ENCODE data around the gene CLDN7.

CLDN7 gene

GRCh38 chr17:7237266-7237760, 25.0 kb downstream of the CLDN7 start:
- DNase-seq (ENCODE audit: low read depth in 2 of 2): no peak

DNA sequence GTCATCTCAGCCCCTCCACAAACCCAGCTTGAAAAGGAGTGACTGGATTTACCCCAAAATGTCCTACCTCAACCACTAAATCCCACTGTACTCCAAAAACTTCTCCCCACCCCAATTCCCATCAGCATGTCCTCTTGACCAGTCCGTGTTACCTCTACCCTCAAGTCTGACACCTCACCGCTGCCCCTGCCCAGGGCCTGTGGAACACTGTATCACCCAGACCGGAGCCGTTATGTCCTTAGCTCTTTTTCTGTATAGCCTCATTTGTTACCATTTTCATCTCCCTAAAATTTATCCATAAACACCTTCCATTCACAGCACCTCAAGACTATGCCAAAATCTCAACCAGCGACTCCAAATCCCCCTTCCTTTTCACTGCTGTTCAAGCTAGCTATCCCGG, 25.5 kb downstream of the CLDN7 start:
- DNase-seq (ENCODE audit: low read depth in 2 of 2): no peak

GRCh38 chr17:7235693-7236665, 26.3 kb downstream of the CLDN7 start:
- no peak for DNase-seq (ENCODE audit: low read depth in 2 of 2)

DNA sequence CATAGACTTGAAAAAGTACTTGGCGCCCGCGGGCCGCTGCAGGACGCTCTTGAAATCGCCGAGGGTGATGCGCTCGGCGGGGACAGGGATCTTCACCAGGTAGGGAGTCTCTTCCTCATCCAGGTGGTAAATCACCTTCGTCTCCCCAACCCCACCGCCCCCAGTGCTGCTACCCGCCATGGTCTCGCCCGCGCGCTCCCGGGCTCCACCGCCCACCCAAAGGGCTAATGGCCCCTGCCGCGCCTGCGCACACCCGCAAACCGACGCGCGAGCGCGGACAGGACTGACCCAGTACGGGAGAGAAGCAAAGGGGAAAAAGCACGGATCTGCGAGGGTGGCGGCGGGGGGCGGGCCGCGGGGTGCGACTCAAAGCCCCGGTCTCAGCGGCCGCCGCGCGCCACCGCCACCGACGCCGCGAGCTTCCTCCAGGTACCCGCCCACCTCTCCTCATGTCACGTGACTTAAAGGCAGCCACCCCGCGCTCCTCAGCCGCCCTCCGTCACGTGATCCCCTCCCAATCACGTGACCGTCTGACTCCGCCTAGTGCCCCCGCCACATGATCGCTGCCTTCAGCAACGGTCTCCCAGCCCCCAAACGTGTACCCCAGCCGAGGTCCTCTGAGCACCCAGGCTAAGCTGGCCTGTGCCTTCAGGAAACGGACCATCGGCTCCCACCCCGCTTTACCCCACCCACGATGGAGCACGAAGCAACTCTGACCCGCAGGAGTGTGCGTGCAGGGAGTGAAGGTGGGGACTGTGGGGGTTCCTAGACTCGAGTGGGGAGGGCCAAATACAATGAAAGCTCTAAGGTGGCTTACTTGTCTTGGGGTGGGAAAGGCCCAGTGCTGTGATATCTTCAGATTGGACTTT, 28.0 kb downstream of the CLDN7 start, which contains the start of gene DVL2:
Gene DVL2, minus strand, starts transcription at position 435 of the 869 bp plus-strand sequence. Its CDS starts 255 bp downstream, at position 180.
- DNase-seq (ENCODE audit: low read depth in 2 of 2): peak; percentile 92 to 93

DNA sequence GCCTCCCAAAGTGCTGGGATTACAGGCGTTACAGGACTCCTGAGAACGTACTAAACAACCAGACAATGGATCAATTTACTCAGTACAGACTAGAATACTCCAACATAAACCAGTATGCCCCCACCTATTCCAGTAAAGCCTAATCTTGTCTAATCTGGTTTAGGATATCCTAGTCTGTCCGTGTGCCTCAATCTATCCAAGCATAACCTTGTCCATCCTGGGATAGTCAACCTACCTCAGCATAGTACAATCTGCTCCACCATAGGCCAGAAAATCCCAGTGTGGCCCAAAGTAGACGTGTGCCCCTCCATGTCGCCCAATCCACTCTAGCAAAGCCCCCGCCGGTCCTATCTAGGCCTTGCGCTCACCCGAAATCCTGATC, 28.6 kb downstream of the CLDN7 start:
- no peak for DNase-seq (ENCODE audit: low read depth in 2 of 2)

- DNase-seq (ENCODE audit: low read depth in 2 of 2): no peak
Observed at GRCh38 chr17:7232114-7232513, 30.2 kb downstream of the CLDN7 start.

DNA sequence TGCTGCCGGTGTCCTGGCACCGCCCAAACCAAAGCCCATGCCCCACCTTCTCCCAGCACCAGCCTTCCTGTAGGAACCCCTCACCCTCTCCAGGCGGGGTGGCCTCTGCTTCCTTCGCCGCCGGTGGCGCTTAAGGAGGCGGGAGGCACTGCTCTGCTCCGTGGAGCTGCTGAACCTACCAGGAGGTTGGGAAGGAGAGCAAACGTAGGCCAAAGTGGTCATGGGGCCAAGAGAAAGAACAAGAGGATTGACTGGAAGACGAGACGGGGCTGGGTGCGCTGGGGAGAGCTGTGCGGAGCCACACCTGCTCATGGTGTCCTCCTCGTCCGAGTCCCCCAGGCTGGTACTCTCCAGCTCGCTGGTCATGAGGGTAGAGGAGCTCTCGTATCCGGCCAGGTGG, 32.8 kb downstream of the CLDN7 start:
- DNase-seq (ENCODE audit: low read depth in 2 of 2): no peak

- DNase-seq (ENCODE audit: low read depth in 2 of 2): no peak
Observed at GRCh38 chr17:7228920-7229319, 33.4 kb downstream of the CLDN7 start.

- DNase-seq (ENCODE audit: low read depth in 2 of 2): no peak
Observed at GRCh38 chr17:7226721-7227710, 35.3 kb downstream of the CLDN7 start.

DNA sequence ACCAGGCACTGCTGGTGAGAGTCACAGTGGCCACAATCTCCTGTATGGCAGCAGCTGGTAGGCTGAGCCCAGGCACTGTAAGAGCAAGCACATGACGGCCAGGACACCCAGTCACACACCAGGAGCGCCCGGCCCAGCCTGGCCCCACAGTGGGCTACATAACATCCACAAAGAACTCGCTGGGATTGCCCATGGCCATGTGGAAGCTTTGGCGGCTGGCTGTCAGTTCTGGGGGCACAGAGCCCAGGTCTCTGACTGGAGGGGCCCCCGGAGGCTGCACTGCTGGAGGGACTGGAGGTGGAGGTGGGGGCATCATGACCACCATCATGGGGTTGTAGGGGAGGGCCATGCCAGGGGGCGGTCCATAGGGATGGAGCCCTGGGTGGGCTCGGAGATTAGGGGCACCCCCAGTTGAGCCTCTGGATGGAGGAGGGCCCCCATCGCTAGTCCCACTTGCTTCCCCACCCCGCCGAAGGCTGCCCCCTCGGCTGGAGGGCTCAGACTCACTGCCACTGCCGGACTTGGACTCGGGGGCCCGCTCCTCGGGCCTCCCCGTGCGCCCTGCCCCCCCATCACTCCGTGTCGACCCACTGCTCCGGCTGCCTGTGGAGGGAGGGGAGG, 36.5 kb downstream of the CLDN7 start:
- DNase-seq (ENCODE audit: low read depth in 2 of 2): no peak

GRCh38 chr17:7224661-7225111, 37.6 kb downstream of the CLDN7 start:
- no peak for DNase-seq (ENCODE audit: low read depth in 2 of 2)

GRCh38 chr17:7224110-7224509, 38.2 kb downstream of the CLDN7 start:
- DNase-seq (ENCODE audit: low read depth in 2 of 2): no peak

DNA sequence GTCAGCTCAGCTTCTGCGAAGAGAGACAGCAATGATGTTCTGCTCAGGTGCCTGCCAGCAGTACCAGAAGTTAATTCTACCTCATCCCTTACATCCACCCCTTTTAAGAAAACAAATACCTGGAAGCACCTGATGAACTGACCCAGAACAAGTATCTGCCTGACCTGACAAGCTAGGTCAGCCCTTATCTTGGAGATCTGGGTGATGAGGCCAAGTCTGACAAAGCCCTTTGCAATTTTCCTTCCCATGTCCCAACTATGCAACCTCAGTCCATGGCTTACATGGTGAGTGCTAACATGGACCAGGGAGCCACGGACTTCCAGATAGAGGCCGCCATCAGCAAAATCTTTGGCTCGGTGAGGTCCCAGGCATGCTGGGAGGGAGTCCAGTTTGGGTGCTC, 38.9 kb downstream of the CLDN7 start:
- no peak for DNase-seq (ENCODE audit: low read depth in 2 of 2)

DNA sequence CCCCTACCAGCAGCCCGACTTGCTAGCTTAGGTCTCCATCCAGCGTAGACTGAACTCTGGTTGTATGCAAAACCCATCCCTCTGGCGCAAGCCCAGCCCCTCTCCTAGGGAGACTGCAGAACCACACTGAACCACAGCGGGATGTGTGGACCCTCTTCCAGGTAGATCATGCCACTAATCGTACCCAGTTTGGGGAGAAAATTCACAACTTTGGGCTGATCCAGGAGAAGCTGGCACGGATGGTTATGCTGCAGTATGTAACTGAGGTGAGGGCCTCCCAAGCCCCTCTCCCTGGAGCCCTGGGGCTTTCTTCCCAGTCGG, 39.3 kb downstream of the CLDN7 start:
- DNase-seq (ENCODE audit: low read depth in 2 of 2): no peak

GRCh38 chr17:7222093-7222971, 39.9 kb downstream of the CLDN7 start:
- no peak for DNase-seq (ENCODE audit: low read depth in 2 of 2)

DNA sequence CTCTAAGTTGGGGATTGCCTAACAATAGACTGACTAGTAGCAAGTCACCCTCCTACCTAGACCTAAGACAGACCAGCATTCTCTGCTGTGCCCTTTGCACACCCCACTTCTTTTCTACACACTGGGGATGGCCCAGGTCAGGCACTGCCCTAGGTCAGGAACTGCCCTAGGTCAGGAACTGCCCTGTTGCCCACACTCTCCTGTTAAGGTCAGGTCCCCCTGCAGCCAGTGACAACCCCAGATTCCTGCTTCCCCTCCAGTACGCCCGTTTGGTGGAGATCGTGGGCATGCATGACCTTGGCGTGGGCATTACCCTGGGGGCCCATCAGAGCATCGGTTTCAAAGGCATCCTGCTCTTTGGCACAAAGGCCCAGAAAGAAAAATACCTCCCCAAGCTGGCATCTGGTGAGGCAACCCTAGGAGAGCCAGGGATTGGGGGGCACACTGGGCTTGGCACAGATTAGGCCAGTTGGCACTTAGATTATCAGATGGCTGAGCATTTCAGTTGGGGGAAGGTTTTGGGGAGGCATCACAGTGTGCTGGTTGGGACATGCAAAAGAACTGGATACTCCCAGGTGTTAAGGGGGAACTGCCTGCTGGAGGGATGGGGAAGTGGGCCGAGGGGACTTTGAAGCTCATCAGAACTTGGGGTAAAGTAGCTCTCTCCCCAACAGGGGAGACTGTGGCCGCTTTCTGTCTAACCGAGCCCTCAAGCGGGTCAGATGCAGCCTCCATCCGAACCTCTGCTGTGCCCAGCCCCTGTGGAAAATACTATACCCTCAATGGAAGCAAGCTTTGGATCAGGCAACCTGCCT, 40.8 kb downstream of the CLDN7 start:
- DNase-seq (ENCODE audit: low read depth in 2 of 2): no peak

DNA sequence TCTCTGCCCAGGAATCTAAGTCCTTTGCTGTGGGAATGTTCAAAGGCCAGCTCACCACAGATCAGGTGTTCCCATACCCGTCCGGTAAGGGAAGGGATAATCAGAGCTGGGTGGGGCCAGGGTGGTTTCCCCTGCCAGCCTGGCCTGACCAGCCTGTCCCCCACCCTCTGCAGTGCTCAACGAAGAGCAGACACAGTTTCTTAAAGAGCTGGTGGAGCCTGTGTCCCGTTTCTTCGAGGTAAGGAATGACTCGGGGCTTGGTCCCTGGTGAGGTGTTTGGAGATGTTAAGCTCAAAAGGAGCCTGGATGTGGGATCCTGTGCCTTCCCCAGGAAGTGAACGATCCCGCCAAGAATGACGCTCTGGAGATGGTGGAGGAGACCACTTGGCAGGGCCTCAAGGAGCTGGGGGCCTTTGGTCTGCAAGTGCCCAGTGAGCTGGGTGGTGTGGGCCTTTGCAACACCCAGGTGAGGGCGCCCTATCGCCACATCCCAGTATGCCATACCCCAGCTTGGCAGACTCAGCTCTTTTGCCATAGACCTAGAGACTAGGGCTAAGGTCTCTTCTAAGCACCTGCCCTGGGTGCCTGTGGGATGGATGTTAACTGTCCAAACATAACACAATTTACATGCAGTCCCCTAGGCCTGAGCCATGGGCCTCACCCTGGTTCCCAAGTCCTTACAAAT, 41.5 kb downstream of the CLDN7 start:
- peak; percentile 37 to 46 for DNase-seq (ENCODE audit: low read depth in 2 of 2)

Data from stimulated activated CD4-positive, alpha-beta T cell treated with anti-CD3 and anti-CD28 coated beads, Interleukin-1b, Interleukin-23, amount 100 ng/mL, for 4 hours (primary cell).